Transverse colon (tissue), 4 donors: ENCODE results near the gene EXTL1. TPM values are rescaled to one million over a fixed set of nuclear protein-coding genes. Genes with fewer than 3 reads are reported as not detected.

Experiments
- DNase-seq: peaks from one replicate; pipeline ENCODE4 v3.0.0-alpha.2; 2019
- H3K27ac ChIP-seq, 4 donors: fragments of 200-600 bp; sonication (generic); 2 replicates each; pipeline ENCODE4 v1.5.1; 2016 to 2018; ENCODE audit warnings: inconsistent platforms in 4 of 4
- H3K27me3 ChIP-seq: fragments of 200-600 bp; sonication (generic); 2 replicates; pipeline ENCODE4 v1.5.1; 2017; ENCODE audit warnings: inconsistent platforms
- H3K36me3 ChIP-seq, 4 donors: fragments of 200-600 bp; sonication (generic); 2 replicates each; pipeline ENCODE4 v1.5.1; 2017 to 2019; ENCODE audit warnings: inconsistent platforms in 4 of 4
- H3K4me1 ChIP-seq, 4 donors: fragments of 200-600 bp; sonication (generic); 2 replicates each; pipeline ENCODE4 v1.5.1; 2017 to 2020; ENCODE audit warnings: inconsistent platforms in 4 of 4
- H3K4me3 ChIP-seq, 4 donors: fragments of 200-600 bp; sonication (generic); 1 replicate in 1 of 4; 2 replicates in 3 of 4; pipeline versions ENCODE4 v1.5.1 to v1.6.1; 2017 to 2019; ENCODE audit warnings: inconsistent platforms in 4 of 4
- H3K9me3 ChIP-seq, 2 donors: fragments of 200-600 bp; sonication (generic); 2 replicates each; pipeline ENCODE4 v1.5.1; 2017 to 2019; ENCODE audit warnings: inconsistent platforms in 2 of 2
- EP300 ChIP-seq: sonication (generic); formaldehyde crosslinking; IDR thresholded peaks from one replicate; pipeline ENCODE4 v1.6.1; 2017; ENCODE audit warnings: antibody characterized with exemption, low read depth
- POLR2A ChIP-seq: fragments of 450-650 bp; IDR thresholded peaks from one replicate; pipeline ENCODE4 v1.6.1; 2016; ENCODE audit warnings: antibody characterized with exemption, mild to moderate bottlenecking, moderate library complexity
- POLR2AphosphoS5 ChIP-seq, 3 donors: sonication (generic); formaldehyde crosslinking; IDR thresholded peaks; one replicate each; pipeline ENCODE4 v1.6.1; 2016; ENCODE audit warnings: antibody characterized with exemption in 3 of 3
- WGBS, 2 donors: methylation state at CpG; one replicate each; pipeline ENCODE4 v1.1.5; 2018; ENCODE audit warnings: low coverage in 1 of 2; 5-methylcytosine and 5-hydroxymethylcytosine counted together
- in situ Hi-C, 4 donors: fragments of 200-750 bp; cut with MboI; loops; one replicate each; pipeline versions ENCODE4 v1.15.0 to v1.15.1; 2017; ENCODE audit warnings: low sequenced_read_pairs in 3 of 4, low pct_ligation_motif_present in 1 of 4, low pct_unique_long_range_greater_than_20kb in 1 of 4
- intact Hi-C: fragments of 100-400 bp; cut with DNase I; formaldehyde crosslinking; loops from one replicate; pipeline ENCODE4 v1.15.1; 2023; ENCODE audit warnings: low total_unique reads
- total RNA-seq, 4 donors: library from RNA; depleted of rRNA; stranded (reverse); fragments of >200 nt; gene quantifications; one replicate each; pipeline ENCODE4 v1.1.0, GENCODE V29; 2016
- TF ChIP-seq, protein P1 (sequence below), 5 experiments: fragments of 200-600 bp in 3 of 5; fragments of 450-650 bp in 2 of 5; sonication (generic) in 3 of 5; IDR thresholded peaks; 1 replicate in 2 of 5; 2 replicates in 3 of 5; pipeline ENCODE4 v1.5.1; 2016 to 2017; ENCODE audit warnings: antibody characterized with exemption in 5 of 5, inconsistent platforms in 3 of 5, mild to moderate bottlenecking in 2 of 5, moderate library complexity in 1 of 5

EXTL1 gene
- total RNA-seq, 4 donors from 2014 or later: 0.16 to 0.41 TPM; not detected in 2

DNA sequence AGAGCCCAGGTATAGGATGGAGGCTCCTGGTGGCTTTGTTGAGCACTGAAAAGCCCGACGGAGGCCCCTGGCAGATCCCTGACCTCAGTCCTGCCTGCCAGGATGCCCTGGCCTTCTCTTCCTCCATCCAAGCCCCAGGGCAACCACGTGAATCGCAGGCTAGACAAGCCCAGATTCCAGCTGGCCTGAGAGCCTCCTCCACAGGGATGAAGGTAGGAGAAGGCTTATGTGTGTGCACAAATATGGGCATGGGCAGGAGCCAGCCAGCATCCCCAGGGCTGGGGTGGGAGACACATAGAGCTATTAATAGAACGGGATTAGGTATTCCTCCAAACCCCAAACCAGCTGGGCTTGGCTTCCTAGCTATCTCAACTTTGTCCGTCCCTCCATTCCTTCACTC, 4.0 kb upstream of the EXTL1 start:
- no peak for DNase-seq
- no peaks in the 10 kb centered on the region for H3K36me3 ChIP-seq
- intact Hi-C loops: no loop called here
- no peaks in the 10 kb centered on the region for H3K9me3 ChIP-seq
- WGBS, 2 donors: 40 to 79% methylated on average over 1 to 6 of the region's 6 CpGs
- no peaks in the 10 kb centered on the region for H3K27me3 ChIP-seq
- H3K4me1 ChIP-seq: peaks cover 0 to 5% (median 2%) of the 10 kb centered on the region in 4 donors
- H3K4me3 ChIP-seq: no peak overlapping the region
- TF ChIP-seq EP300: no peak
- TF ChIP-seq POLR2AphosphoS5 (IDR thresholded peaks at IDR 0.05): no peak
- TF ChIP-seq, protein P1, sequence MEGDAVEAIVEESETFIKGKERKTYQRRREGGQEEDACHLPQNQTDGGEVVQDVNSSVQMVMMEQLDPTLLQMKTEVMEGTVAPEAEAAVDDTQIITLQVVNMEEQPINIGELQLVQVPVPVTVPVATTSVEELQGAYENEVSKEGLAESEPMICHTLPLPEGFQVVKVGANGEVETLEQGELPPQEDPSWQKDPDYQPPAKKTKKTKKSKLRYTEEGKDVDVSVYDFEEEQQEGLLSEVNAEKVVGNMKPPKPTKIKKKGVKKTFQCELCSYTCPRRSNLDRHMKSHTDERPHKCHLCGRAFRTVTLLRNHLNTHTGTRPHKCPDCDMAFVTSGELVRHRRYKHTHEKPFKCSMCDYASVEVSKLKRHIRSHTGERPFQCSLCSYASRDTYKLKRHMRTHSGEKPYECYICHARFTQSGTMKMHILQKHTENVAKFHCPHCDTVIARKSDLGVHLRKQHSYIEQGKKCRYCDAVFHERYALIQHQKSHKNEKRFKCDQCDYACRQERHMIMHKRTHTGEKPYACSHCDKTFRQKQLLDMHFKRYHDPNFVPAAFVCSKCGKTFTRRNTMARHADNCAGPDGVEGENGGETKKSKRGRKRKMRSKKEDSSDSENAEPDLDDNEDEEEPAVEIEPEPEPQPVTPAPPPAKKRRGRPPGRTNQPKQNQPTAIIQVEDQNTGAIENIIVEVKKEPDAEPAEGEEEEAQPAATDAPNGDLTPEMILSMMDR (IDR thresholded peaks at IDR 0.05): no peak
- TF ChIP-seq POLR2A: no peak
- in situ Hi-C loops: no loop called here
- H3K27ac ChIP-seq: no peak overlapping the region

DNA sequence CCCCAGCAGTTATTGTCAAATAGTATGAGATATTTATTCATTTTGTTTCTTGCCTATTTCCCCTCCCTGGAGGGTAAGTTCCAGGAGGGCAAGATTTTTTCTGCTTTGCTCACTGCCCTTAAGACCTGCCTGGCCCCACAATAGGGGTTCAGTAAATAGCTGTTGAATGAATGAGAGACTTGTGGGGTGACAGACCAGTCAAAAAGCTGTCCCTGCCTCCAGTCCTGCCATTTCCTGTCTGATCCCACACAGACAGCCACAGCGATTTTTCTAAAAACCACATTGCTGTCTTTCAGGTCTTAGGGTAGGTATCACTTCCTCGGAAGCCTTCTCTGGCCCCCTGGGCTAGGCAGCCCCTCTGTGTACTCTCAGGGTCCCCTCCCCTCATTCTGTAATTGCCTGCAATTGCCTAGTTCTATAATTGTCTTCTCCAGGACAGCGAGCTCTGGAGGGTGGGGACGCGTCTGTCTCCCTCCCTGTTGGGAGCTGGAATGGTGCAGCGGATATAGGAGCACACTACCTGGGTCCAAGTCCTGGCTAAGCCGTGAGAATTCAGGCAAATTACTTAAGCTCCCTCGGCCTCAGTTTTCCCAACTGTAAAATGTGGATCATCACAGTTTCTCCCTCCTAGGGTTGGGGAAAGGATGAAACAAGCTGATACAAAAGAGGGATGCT, 1.8 kb upstream of the EXTL1 start:
- Histone ChIP-seq H3K4me3 (no peak overlapping the region), H3K27me3 (no peaks in the 10 kb centered on the region), H3K4me1 (peaks cover 0 to 5% (median 2%) of the 10 kb centered on the region in 4 donors), H3K36me3 (no peaks in the 10 kb centered on the region), H3K27ac (no peak overlapping the region), H3K9me3 (no peaks in the 10 kb centered on the region)
- no peak for DNase-seq
- WGBS, 2 donors: 23 to 61% methylated on average over 2 to 8 of the region's 8 CpGs
- TF ChIP-seq POLR2AphosphoS5 (IDR thresholded peaks at IDR 0.05): no peak
- TF ChIP-seq, protein P1 (IDR thresholded peaks at IDR 0.05): no peak
- no peak for TF ChIP-seq EP300
- TF ChIP-seq POLR2A: no peak
- in situ Hi-C loops (no loop called here), intact Hi-C loops (no loop called here)

DNA sequence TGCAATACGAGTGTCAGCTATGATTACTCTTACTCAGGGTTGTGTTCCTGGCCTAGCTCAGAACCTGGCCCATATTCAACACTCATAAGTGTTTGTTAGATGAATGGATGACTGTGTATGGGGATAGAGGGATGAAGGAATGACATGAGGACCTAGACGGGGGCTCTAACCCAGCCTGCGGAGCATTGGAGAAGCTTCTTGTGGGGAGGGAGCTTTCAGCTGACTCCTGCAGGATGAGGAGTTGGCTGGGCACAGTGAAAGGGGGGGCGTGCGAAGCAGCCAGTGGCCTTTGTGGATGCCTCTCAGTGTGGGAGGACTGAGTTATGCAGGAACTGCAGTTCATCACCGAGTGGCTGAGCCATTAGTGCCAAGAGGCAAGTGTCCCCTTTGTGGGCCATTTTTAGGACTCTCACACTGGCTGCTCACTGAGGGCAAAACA, 1.2 kb upstream of the EXTL1 start:
- 46% methylated on average over 6 of the region's 6 CpGs; no CpG with 5 or more reads in 1 of the 2 donors for WGBS, 2 donors

DNA sequence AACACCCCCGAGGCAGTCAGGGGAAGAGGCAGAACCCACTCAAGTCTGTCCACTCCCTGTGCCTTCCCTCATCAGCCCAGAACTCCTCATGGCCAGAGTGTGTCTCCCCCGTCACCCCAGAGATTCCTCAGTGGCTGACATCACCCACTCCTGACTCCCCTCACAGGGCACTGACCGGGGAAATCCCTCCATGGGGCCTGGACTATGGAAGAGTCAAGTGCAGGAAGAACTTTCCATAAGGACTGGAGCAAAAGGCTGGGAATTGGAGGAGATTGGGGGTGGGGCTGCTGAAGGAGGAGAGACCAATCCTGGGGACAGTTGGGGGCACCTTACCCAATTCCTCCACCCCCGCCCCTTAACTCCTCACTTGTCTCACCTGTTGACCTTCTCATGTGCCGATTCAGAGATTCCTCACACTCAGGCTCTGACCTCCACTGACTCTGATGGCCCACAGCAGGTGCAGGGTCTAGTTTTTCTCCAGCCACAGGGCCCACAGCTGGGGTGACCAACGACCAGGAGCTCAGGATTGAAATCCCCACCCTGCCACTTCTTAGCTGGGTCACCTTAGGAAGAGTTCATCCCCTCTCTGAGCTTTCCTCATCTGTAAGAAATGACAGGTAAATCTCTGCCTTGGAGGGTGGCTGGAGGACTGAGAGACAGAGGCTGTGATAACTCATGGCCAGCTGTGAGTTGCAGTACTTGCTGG, 481 bp upstream of the EXTL1 start:
- no peaks in the 10 kb centered on the region for H3K27me3 ChIP-seq
- H3K36me3 ChIP-seq: no peaks in the 10 kb centered on the region
- no peak overlapping the region for H3K4me3 ChIP-seq
- intact Hi-C loops: no loop called here
- TF ChIP-seq, protein P1 (IDR thresholded peaks at IDR 0.05): no peak
- no peak for TF ChIP-seq POLR2AphosphoS5 (IDR thresholded peaks at IDR 0.05)
- no peak for TF ChIP-seq EP300
- TF ChIP-seq POLR2A: no peak
- H3K9me3 ChIP-seq: no peaks in the 10 kb centered on the region
- peaks cover 0 to 5% (median 2%) of the 10 kb centered on the region in 4 donors for H3K4me1 ChIP-seq
- 63% methylated on average over 6 of the region's 6 CpGs; no CpG with 5 or more reads in 1 of the 2 donors for WGBS, 2 donors
- no peak for DNase-seq
- H3K27ac ChIP-seq: no peak overlapping the region
- in situ Hi-C loops: no loop called here

More for the DNA sequence above, 1.2 kb upstream of the EXTL1 start:
- DNase-seq: no peak
- Histone ChIP-seq H3K9me3 (no peaks in the 10 kb centered on the region), H3K27ac (no peak overlapping the region), H3K4me1 (peaks cover 0 to 5% (median 2%) of the 10 kb centered on the region in 4 donors), H3K36me3 (no peaks in the 10 kb centered on the region), H3K4me3 (no peak overlapping the region), H3K27me3 (no peaks in the 10 kb centered on the region)
- in situ Hi-C loops: no loop called here
- no peak for TF ChIP-seq POLR2A
- no peak for TF ChIP-seq POLR2AphosphoS5 (IDR thresholded peaks at IDR 0.05)
- no peak for TF ChIP-seq EP300
- TF ChIP-seq, protein P1 (IDR thresholded peaks at IDR 0.05): no peak
- intact Hi-C loops: no loop called here
